GM19328 (cell line): Measurements from ENCODE around the gene WFIKKN2.
"Not testable (repeated sequence)": the region's sequence is repeated elsewhere in the genome, so short reads cannot be mapped to it uniquely, and the experiment has no call there.

Experiments used
- ATAC-seq: cut with Tn5 transposase; IDR thresholded peaks from one replicate; pipeline ENCODE4 v1.9.1; 2021; ENCODE audit warnings: mild to moderate bottlenecking, moderate library complexity; ENCODE audit not compliant: unreplicated experiment

Gene WFIKKN2

GRCh38 chr17:50835301-50836234 is at the start of gene WFIKKN2:
Gene WFIKKN2, plus strand, starts transcription at chr17:50835586. Its CDS starts 352 bp downstream, at chr17:50835938.
- ATAC-seq: no peak

GRCh38 chr17:50785946-50786570 is 49.3 kb upstream of the WFIKKN2 start:
- ATAC-seq: no peak

DNA sequence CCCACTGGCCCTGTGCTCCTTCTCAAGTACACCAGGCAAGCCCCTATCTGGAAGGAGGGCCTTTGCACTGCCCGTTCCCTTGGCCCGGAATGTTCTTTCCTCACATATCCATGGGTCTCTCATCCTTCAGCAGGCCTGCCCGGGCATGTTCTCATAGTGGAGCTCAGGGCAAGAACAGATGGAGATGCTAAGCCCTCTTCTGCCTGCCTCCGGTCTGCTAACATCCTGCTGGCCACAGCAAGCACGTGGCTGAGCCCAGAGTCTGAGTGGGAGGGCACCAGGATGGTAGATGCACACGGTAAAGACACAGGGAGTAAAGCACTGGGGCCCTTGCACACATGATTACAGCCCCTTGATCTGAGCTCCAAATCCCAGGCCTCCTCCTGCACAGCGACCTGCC is 48.3 kb upstream of the WFIKKN2 start:
- no peak for ATAC-seq

- ATAC-seq: no peak
Measured at GRCh38 chr17:50790618-50791017, 44.8 kb upstream of the WFIKKN2 start.

- ATAC-seq: no peak
Measured at GRCh38 chr17:50792132-50792531, 43.3 kb upstream of the WFIKKN2 start.

- no peak for ATAC-seq
Measured at GRCh38 chr17:50793007-50793406, 42.4 kb upstream of the WFIKKN2 start.

DNA sequence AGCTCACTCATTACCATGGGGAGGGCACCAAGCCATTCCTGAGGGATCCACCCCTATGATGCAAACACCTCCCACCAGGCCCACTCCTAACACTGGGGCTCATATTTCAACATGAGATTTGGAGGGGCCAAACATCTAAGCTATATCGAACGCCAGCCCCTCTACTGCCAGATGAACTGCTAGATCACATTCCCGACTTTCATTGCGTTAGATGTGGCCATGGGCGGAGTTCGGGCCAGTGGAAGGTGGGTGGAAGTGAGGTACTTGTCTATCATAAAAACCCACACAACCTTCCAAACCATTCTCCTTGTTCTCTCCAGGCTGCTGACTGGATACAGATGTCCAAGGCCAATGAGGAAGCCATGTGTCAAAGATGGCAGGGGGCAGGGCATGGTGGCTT is 41.0 kb upstream of the WFIKKN2 start:
- ATAC-seq: no peak

- no peak for ATAC-seq
Measured at GRCh38 chr17:50797135-50797810, 38.1 kb upstream of the WFIKKN2 start.

GRCh38 chr17:50798424-50799288 is 36.7 kb upstream of the WFIKKN2 start:
- ATAC-seq: no peak

DNA sequence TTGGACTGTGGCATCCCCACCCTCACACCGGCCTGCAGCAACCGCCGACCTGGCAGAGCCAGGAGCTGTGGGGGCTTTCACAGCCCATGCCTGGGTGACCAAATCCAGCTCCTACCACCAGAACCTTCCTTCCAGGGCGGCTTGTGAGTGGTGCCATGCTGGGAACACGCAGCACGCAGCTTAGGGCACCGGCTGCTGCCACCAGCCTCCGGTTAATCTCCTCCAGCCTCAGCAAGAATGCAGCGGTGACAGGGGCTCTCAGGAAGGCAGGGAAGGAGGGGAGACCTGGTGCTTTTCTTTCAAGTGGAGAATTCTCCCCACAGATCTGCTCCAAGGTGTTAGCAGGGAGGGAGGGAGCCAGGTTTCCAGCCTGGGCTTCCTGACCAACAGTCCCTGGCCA is 35.8 kb upstream of the WFIKKN2 start:
- no peak for ATAC-seq

DNA sequence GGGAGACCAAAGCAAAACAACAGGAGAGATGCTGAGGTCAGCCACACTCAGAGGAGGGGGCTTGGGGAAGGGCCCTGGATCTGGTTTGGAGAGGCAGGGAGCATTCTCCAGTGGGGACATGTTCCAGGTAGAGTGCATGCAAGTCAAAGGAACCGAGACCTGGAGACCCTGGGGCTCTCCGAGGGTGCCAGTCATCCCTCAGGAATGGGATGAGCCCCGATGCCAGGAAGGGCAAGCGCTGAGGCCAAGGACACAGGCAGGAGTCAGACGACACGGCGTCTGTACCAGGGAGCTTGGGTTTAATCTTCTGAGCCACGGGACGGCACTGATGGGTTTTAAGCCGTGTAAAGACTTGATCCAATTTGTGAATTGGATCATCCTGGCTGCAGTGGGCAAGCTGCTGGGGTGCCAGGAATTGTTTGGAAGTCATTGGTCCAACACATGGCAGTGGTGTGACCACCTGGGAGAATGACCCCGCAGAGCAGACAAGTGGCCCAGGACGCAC is 35.1 kb upstream of the WFIKKN2 start:
- no peak for ATAC-seq

DNA sequence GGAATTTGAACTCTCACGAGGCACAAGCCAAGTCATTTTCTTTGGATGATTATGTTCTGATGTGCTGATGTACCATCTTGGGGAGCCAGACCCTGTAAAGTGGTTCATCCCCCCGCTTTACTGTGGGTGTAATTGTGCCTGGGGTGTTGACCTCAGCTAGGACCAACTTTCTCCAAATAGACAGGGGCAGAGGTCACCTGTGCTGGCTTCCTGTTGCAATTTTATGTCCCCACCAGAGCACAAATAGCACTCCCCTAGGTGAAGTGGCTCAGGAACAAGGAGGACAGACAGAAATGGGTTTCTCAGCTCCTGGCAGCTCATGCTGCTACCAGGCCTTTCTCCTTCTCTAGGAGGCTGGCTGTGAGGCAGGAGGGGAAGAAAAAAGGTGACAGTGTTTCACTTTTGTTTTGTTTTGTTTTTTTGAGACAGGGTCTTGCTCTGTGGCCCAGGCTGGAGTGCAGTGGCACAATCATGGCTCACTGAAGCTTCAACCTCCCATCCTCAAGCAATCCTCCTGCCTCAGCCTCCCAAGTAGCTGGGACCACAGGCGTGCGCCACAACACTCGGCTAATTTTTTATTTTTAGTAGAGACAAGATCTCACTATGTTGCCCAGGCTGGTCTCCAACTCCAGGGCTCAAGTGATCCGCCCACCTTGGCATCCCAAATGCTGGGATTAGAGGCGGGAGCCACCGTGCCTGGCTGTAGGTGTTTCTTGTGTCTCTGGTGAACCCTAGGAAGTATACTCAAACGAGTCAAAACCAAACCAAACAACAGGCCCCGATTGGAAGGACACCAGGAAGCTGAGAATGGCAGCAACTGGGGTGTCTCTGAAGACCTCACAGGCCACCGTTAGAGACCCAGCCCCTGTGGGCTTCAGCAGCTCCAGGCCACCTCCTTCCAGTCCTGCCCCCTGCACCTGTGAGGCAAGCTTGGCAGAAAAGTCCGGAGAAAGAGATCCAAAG is 32.5 kb upstream of the WFIKKN2 start:
- no peak for ATAC-seq

- ATAC-seq: no peak
Measured at GRCh38 chr17:50803676-50804075, 31.7 kb upstream of the WFIKKN2 start.

DNA sequence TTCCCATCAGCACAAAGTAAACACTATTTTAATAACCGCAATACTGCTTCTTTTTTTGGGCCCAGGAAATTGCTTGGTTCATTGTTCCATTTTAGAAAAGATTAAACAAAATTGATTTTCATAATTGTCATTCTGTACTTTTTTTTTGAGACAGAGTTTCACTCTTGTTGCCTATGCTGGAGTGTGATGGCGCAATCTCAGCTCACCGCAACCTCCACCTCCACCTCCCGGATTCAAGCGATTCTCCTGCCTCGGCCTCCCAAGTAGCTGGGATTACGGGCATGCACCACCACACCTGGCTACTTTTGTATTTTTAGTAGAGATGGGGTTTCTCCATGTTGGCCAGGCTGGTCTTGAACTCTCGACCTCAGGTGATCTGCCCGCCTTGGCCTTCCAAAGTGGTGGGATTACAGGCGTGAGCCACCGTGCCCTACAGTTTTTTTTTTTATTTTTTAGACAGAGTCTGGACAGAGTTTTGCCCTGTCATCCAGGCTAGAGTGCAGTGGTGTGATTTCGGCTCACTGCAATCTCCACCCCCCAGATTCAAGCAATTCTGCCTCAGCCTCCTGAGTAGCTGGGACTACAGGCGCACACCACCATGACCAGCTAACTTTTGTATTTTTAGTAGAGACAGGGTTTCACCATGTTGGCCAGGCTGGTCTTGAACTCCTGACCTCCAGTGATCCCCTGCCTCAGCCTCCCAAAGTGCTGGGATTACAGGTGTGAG is 30.5 kb upstream of the WFIKKN2 start:
- not testable (repeated sequence) for ATAC-seq

DNA sequence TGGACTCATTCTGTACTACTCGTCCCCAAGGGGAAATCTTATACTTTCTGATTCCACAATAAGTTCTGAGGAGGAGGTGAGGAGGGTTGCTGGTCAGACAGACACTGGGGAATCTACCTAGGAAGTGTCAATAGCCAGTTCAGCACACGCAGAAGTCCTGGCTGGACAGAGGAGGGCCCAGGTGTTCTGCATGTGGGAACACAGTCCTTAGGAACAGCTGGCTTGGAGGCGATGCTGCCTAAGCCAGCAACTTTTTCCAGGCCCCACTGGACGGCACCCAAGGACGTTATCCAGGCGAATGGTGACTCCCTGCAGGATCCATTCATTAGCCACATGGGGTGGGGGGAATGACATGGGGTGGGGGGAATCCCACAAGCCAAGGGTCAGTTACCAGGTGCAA is 29.9 kb upstream of the WFIKKN2 start:
- no peak for ATAC-seq

- ATAC-seq: no peak
Measured at GRCh38 chr17:50806141-50806643, 29.2 kb upstream of the WFIKKN2 start.

DNA sequence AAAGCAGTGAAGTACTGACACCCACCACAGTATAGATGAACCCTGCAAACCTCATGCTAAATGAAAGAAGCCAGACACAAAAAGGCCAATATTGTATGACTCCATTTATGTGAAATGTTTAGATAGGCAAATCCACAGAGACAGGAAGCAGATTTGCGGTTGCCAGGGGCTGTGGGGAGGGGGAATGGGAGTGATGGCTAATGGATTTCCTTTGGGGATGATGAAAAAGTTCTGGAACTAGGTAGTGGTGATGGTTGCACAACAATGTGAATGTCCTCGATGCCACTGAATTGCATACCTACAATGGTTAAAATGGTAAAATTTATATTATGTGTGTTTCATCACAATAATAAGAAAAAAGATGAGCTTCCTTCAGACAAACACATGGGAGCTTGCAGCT is 28.4 kb upstream of the WFIKKN2 start:
- no peak for ATAC-seq

DNA sequence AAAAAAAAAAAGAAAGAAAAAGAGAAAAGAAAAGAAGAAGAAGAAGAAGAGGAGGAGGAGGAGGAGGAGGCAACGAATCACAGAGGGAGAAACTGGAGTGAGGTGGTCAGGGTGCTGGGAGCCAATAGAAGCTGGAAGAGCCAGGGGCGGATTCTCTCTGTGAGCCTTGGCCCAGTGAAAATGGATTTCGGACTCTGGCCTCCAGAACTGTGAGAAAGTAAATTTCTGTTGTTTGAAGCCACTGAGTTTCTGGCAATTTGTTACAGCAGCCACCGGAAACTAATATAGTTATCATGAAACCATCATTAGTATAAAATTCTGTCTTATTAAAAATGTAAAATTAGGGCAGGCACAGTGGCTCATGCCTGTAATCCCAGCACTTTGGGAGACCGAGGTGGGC is 27.7 kb upstream of the WFIKKN2 start:
- no peak for ATAC-seq

DNA sequence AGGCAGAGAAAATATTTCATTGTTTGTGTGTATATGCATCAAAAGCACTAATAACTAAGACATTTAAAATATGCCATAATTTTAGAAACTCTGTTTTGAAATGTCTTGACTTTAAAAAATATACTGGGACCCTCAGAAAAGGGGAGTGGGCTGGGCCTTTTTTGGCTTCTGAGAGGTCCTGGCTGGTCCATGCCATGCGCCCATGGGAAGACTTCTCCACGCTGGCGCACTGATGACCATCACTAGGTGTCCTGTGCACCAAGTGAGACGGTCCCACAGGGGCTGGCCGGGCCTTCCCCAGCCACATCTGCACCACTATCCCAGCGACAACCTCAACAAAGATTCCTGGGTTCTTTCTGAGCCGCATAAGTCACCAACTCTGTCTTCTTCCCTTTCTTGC is 27.0 kb upstream of the WFIKKN2 start:
- ATAC-seq: no peak
